Subcutaneous abdominal adipose tissue (tissue), 5 donors: ENCODE results near the gene PTPA.

Experiments
- H3K27ac ChIP-seq: one replicate; pipeline ENCODE4 v1.7.0; 2013; ENCODE audit warnings: low read depth, mild to moderate bottlenecking, inconsistent platforms, low read length, moderate library complexity
- H3K27me3 ChIP-seq, 5 donors: one replicate each; pipeline ENCODE4 v1.7.0; 2013; ENCODE audit warnings: low read length in 5 of 5, inconsistent platforms in 1 of 5; ENCODE audit not compliant: control insufficient read depth in 5 of 5, insufficient read depth in 4 of 5
- H3K36me3 ChIP-seq, 5 donors: one replicate each; pipeline ENCODE4 v1.7.0; 2013; ENCODE audit warnings: low read length in 5 of 5; ENCODE audit not compliant: control insufficient read depth in 5 of 5, insufficient read depth in 5 of 5
- H3K4me1 ChIP-seq, 5 donors: one replicate each; pipeline ENCODE4 v1.7.0; 2013; ENCODE audit warnings: low read length in 5 of 5, mild to moderate bottlenecking in 3 of 5, moderate library complexity in 1 of 5; ENCODE audit not compliant: control insufficient read depth in 5 of 5, insufficient read depth in 5 of 5
- H3K4me3 ChIP-seq, 5 donors: one replicate each; pipeline ENCODE4 v1.7.0; 2013; ENCODE audit warnings: low read length in 5 of 5, low read depth in 1 of 5
- H3K9ac ChIP-seq, 5 donors: one replicate each; pipeline ENCODE4 v1.7.0; 2013; ENCODE audit warnings: low read length in 5 of 5, mild to moderate bottlenecking in 4 of 5, moderate library complexity in 3 of 5
- H3K9me3 ChIP-seq, 5 donors: one replicate each; pipeline ENCODE4 v1.7.0; 2013; ENCODE audit warnings: low read length in 5 of 5; ENCODE audit not compliant: control insufficient read depth in 5 of 5
- donor health status: healthy.
- donor health status: healthy.
- donor health status: healthy.
- donor health status: healthy.
- donor health status: healthy.

PTPA gene

GRCh38 chr9:129110740-129111527 is at the start of gene PTPA, which contains the start of gene CRAT:
PTPA (plus strand) TSS chr9:129111415; CDS start chr9:129111601, 186 bp downstream.
CRAT (minus strand) TSS chr9:129110793; CDS start chr9:129110509, 284 bp downstream.
- peak within 1 kb of the TSS; percentile 96 for H3K27ac ChIP-seq
- H3K27me3 ChIP-seq = no peaks in the 10 kb centered on the region
- no peaks in the 10 kb centered on the region for H3K9me3 ChIP-seq
- peaks cover 3 to 42% (median 30%) of the 10 kb centered on the region in 5 donors for H3K4me1 ChIP-seq
- peaks cover 0 to 21% (median 18%) of the 10 kb centered on the region in 5 donors for H3K36me3 ChIP-seq
- H3K9ac ChIP-seq = peak within 1 kb of the TSS; percentile 77 to 92 (median 82)
- peak within 1 kb of the TSS; percentile 87 to 95 (median 88) for H3K4me3 ChIP-seq

- no peaks in the 10 kb centered on the region for H3K9me3 ChIP-seq
- H3K27me3 ChIP-seq = no peaks in the 10 kb centered on the region
- no peak overlapping the region for H3K4me3 ChIP-seq
- peak overlapping the region in 1 of 5 donors; percentile 35 for H3K9ac ChIP-seq
- H3K27ac ChIP-seq = no peak overlapping the region
- peaks cover 0 to 7% (median 0%) of the 10 kb centered on the region in 5 donors for H3K4me1 ChIP-seq
- H3K36me3 ChIP-seq = peaks cover 0 to 79% (median 65%) of the 10 kb centered on the region in 5 donors
Measured at GRCh38 chr9:129063061-129063460, 48.2 kb upstream of the PTPA start.

GRCh38 chr9:129064499-129064908 is 46.7 kb upstream of the PTPA start:
- Histone ChIP-seq H3K9ac (no peak overlapping the region), H3K9me3 (no peaks in the 10 kb centered on the region), H3K4me1 (peaks cover 0 to 16% (median 5%) of the 10 kb centered on the region in 5 donors), H3K27ac (no peak overlapping the region), H3K27me3 (no peaks in the 10 kb centered on the region), H3K36me3 (peaks cover 0 to 83% (median 69%) of the 10 kb centered on the region in 5 donors), H3K4me3 (no peak overlapping the region)

- Histone ChIP-seq H3K4me1 (peaks cover 0 to 19% (median 11%) of the 10 kb centered on the region in 5 donors), H3K9me3 (no peaks in the 10 kb centered on the region), H3K27me3 (no peaks in the 10 kb centered on the region), H3K9ac (no peak overlapping the region), H3K27ac (no peak overlapping the region), H3K4me3 (no peak overlapping the region), H3K36me3 (peaks cover 0 to 74% (median 60%) of the 10 kb centered on the region in 5 donors)
Measured at GRCh38 chr9:129068110-129068509, 43.1 kb upstream of the PTPA start.

- peaks cover 0 to 65% (median 52%) of the 10 kb centered on the region in 5 donors for H3K36me3 ChIP-seq
- peak overlapping the region in 1 of 5 donors; percentile 37 for H3K4me3 ChIP-seq
- H3K9ac ChIP-seq = peak overlapping the region in 1 of 5 donors; percentile 52
- H3K9me3 ChIP-seq = no peaks in the 10 kb centered on the region
- H3K27ac ChIP-seq = no peak overlapping the region
- peaks cover 0 to 19% (median 11%) of the 10 kb centered on the region in 5 donors for H3K4me1 ChIP-seq
- H3K27me3 ChIP-seq = no peaks in the 10 kb centered on the region
Measured at GRCh38 chr9:129068990-129069861, 42.0 kb upstream of the PTPA start.

- peak overlapping the region in 1 of 5 donors; percentile 52 for H3K9ac ChIP-seq
- H3K36me3 ChIP-seq = peaks cover 0 to 58% (median 48%) of the 10 kb centered on the region in 5 donors
- H3K4me3 ChIP-seq = no peak overlapping the region
- no peaks in the 10 kb centered on the region for H3K27me3 ChIP-seq
- no peaks in the 10 kb centered on the region for H3K9me3 ChIP-seq
- no peak overlapping the region for H3K27ac ChIP-seq
- H3K4me1 ChIP-seq = peaks cover 0 to 16% (median 11%) of the 10 kb centered on the region in 5 donors
Measured at GRCh38 chr9:129069862-129070641, 41.2 kb upstream of the PTPA start.

- no peaks in the 10 kb centered on the region for H3K9me3 ChIP-seq
- peak overlapping the region in 1 of 5 donors; percentile 10 for H3K9ac ChIP-seq
- H3K4me1 ChIP-seq = peaks cover 0 to 16% (median 11%) of the 10 kb centered on the region in 5 donors
- H3K27ac ChIP-seq = no peak overlapping the region
- H3K4me3 ChIP-seq = no peak overlapping the region
- H3K27me3 ChIP-seq = no peaks in the 10 kb centered on the region
- peaks cover 0 to 50% (median 43%) of the 10 kb centered on the region in 5 donors for H3K36me3 ChIP-seq
Measured at GRCh38 chr9:129070696-129071525, 40.3 kb upstream of the PTPA start.

GRCh38 chr9:129071526-129072126 is 39.6 kb upstream of the PTPA start:
- H3K4me3 ChIP-seq = no peak overlapping the region
- H3K27me3 ChIP-seq = no peaks in the 10 kb centered on the region
- peaks cover 0 to 47% (median 40%) of the 10 kb centered on the region in 5 donors for H3K36me3 ChIP-seq
- peaks cover 0 to 16% (median 11%) of the 10 kb centered on the region in 5 donors for H3K4me1 ChIP-seq
- no peak overlapping the region for H3K27ac ChIP-seq
- no peak overlapping the region for H3K9ac ChIP-seq
- no peaks in the 10 kb centered on the region for H3K9me3 ChIP-seq
